GM12878 (cell line): ENCODE results near the gene CCDC110. TPM values are rescaled to one million over a fixed set of nuclear protein-coding genes. Genes with fewer than 3 reads are reported as not detected.

Source experiments
- ATAC-seq: fragments of 200-7000 bp; cut with Tn5 transposase; 3 replicates; pipeline ENCODE4 v1.9.1; 2020; ENCODE audit warnings: mild to moderate bottlenecking, moderate library complexity
- BruUV-seq: library from RNA; stranded (reverse); fragments of 400-500 nt; replicated peaks from 2 replicates; lab custom pipeline; 2021; lab: Mats Ljungman, UMichigan
- CTCF ChIA-PET: fragments of 300-600 bp; sonication (Branson Sonifier 250); formaldehyde crosslinking; extraction: SDS; loops from one replicate; lab custom pipeline; 2021; ENCODE audit warnings: inconsistent platforms; lab: Yijun Ruan, JAX
- POLR2A ChIA-PET: fragments of 350-600 bp; formaldehyde crosslinking; extraction: SDS; loops from one replicate; lab custom pipeline; 2021; ENCODE audit warnings: inconsistent platforms; lab: Charles Lee
- RAD21 ChIA-PET: fragments of 300-600 bp; sonication (Branson Sonifier 250); formaldehyde crosslinking; loops from one replicate; lab custom pipeline; 2023; ENCODE audit warnings: antibody characterized with exemption; ENCODE audit not compliant: unreplicated experiment; lab: Charles Lee
- SMC1A ChIA-PET: fragments of 300-600 bp; sonication (Branson Sonifier 250); formaldehyde crosslinking; loops from one replicate; lab custom pipeline; 2023; ENCODE audit not compliant: unreplicated experiment, uncharacterized antibody; lab: Charles Lee
- DNase-seq: peaks from one replicate; pipeline ENCODE4 v3.0.0-alpha.2; 2011; ENCODE audit warnings: low read depth, low spot score
- FAIRE-seq: peaks from 3 replicates; lab custom pipeline; 2011; peaks lifted over from hg19 to GRCh38; lab: Jason Lieb, UNC
- H2AFZ ChIP-seq: 2 replicates; pipeline ENCODE4 v1.6.0; 2011; ENCODE audit warnings: low read depth, low read length, control low read depth; ENCODE audit not compliant: control insufficient read depth
- H3K27ac ChIP-seq: 2 replicates; pipeline ENCODE4 v1.5.1; 2011; ENCODE audit warnings: control low read depth; ENCODE audit not compliant: control insufficient read depth, insufficient read depth
- H3K27me3 ChIP-seq, 2 experiments: replicated peaks in 1 of 2; 2 replicates each; pipeline versions ENCODE4 v1.6.0 to v1.6.1; 2011; ENCODE audit warnings: low read length in 1 of 2; ENCODE audit not compliant: control insufficient read depth in 2 of 2, insufficient read depth in 2 of 2
- H3K36me3 ChIP-seq, 2 experiments: 2 replicates each; pipeline ENCODE4 v1.5.1; 2011; ENCODE audit warnings: low read length in 1 of 2; ENCODE audit not compliant: control insufficient read depth in 2 of 2, insufficient read depth in 2 of 2
- H3K4me1 ChIP-seq: 2 replicates; pipeline ENCODE4 v1.6.1; 2011; ENCODE audit warnings: mild to moderate bottlenecking, low read length, moderate library complexity, mixed read lengths; ENCODE audit not compliant: control insufficient read depth, insufficient read depth
- H3K4me2 ChIP-seq: 2 replicates; pipeline ENCODE4 v1.6.0; 2011; ENCODE audit warnings: control low read depth; ENCODE audit not compliant: control insufficient read depth, insufficient read depth
- H3K4me3 ChIP-seq: fragments of 200-600 bp; sonication (generic); 2 replicates; pipeline ENCODE4 v1.5.1; 2016
- H3K79me2 ChIP-seq: 2 replicates; pipeline ENCODE4 v1.6.0; 2011; ENCODE audit warnings: low read length; ENCODE audit not compliant: control insufficient read depth, insufficient read depth
- H3K9ac ChIP-seq: 2 replicates; pipeline ENCODE4 v1.8.0; 2011; ENCODE audit warnings: low read length, control low read depth, mixed read lengths; ENCODE audit not compliant: control insufficient read depth, insufficient read depth
- H3K9me3 ChIP-seq: replicated peaks from 3 replicates; pipeline ENCODE4 v1.5.1; 2011; ENCODE audit warnings: mild to moderate bottlenecking, low read length; ENCODE audit not compliant: control insufficient read depth, insufficient read depth
- H4K20me1 ChIP-seq: 2 replicates; pipeline ENCODE4 v1.6.0; 2011; ENCODE audit not compliant: control insufficient read depth, insufficient read depth
- CBX3 ChIP-seq: fragments of 200-600 bp; sonication (generic); IDR thresholded peaks from 2 replicates; pipeline ENCODE4 v1.6.1; 2016; ENCODE audit warnings: low read depth, borderline replicate concordance
- EP300 ChIP-seq, 2 experiments: fragments of 150-350 bp in 1 of 2; IDR thresholded peaks; 2 replicates each; pipeline ENCODE4 v1.6.1; 2011 to 2012; ENCODE audit warnings: low read depth in 2 of 2, low read length in 2 of 2, borderline replicate concordance in 1 of 2, improper control_type of control experiment in 1 of 2, inconsistent platforms in 1 of 2; ENCODE audit not compliant: control insufficient read depth in 1 of 2
- GABPA ChIP-seq: IDR thresholded peaks from 2 replicates; pipeline ENCODE4 v1.6.1; 2014; ENCODE audit warnings: antibody characterized with exemption, low read depth, mild to moderate bottlenecking, inconsistent platforms
- RELA ChIP-seq: fragments of 450-650 bp; IDR thresholded peaks from 2 replicates; pipeline ENCODE4 v1.8.0; 2014; ENCODE audit warnings: borderline replicate concordance; ENCODE audit not compliant: partially characterized antibody
- SREBF2 ChIP-seq: IDR thresholded peaks from 2 replicates; pipeline ENCODE4 v1.6.1; 2012; ENCODE audit warnings: mild to moderate bottlenecking, low read length
- USF1 ChIP-seq: IDR thresholded peaks from 2 replicates; pipeline ENCODE4 v1.6.1; 2011; ENCODE audit warnings: borderline replicate concordance, low read depth, mild to moderate bottlenecking, moderate library complexity, mixed read lengths, low read length; ENCODE audit not compliant: insufficient read depth; ENCODE audit errors: extremely low read length
- YY1 ChIP-seq: IDR thresholded peaks from 2 replicates; pipeline ENCODE4 v1.6.1; 2011; ENCODE audit warnings: low read depth, mild to moderate bottlenecking, low read length
- WGBS: methylation state at CpG from one replicate; pipeline ENCODE4 v1.1.6; 2016; ENCODE audit warnings: low lambda C conversion rate; ENCODE audit not compliant: insufficient replicate concordance, insufficient coverage; ENCODE audit errors: missing lambda C conversion rate; 5-methylcytosine and 5-hydroxymethylcytosine counted together
- in situ Hi-C: fragments of 300-500 bp; cut with MboI; formaldehyde crosslinking; loops from 9 replicates; pipeline ENCODE4 v1.14.3; 2018; ENCODE audit warnings: mixed read lengths
- intact Hi-C: fragments of 100-400 bp; cut with micrococcal nuclease; formaldehyde crosslinking; loops from one replicate; pipeline ENCODE4 v1.14.2; 2022; ENCODE audit not compliant: unreplicated experiment
- polyA plus RNA-seq, 11 experiments: library from polyadenylated mRNA; depleted of rRNA in 4 of 11; unstranded in 6 of 11; stranded (reverse) in 5 of 11; fragments of >200 nt; fragmentation: Nextera tagmentation in 4 of 11; fragmentation: Illumina TruSeq in 1 of 11; extraction: Ambion mirVana in 4 of 11; extraction: Trizol in 1 of 11; gene quantifications; 1 replicate in 1 of 11; 2 replicates in 10 of 11; pipeline versions ENCODE4 v1.2.1 to v1.2.3, GENCODE V29; 2011 to 2016; ENCODE audit warnings: inconsistent platforms in 2 of 11, missing spikeins in 2 of 11, low read depth in 1 of 11
- total RNA-seq, 4 experiments: library from RNA; depleted of rRNA in 3 of 4; stranded (reverse); fragments of >200 nt in 3 of 4; fragmentation: Illumina TruSeq in 1 of 4; extraction: Trizol in 1 of 4; gene quantifications; 2 replicates each; pipeline versions ENCODE4 v1.2.1 to v1.2.3, GENCODE V29; 2013 to 2021

Gene CCDC110
- total and polyA plus RNA-seq, 10 of the 15 experiments (the other 5 are each of a cell fraction or from before 2014, with no cell fraction given) = 0.85 to 3.1 (median 2.1) TPM; not detected in 1

- no peak for TF ChIP-seq USF1
- no peak for TF ChIP-seq SREBF2
- TF ChIP-seq, all 136 proteins: peak for 0
Observed at GRCh38 chr4:185502386-185502785, 30.9 kb upstream of the CCDC110 start (continued).

GRCh38 chr4:185500576-185500975 lies 29.0 kb upstream of the CCDC110 start:
- no peak overlapping the region for H3K27ac ChIP-seq
- WGBS = 0% methylated on average over 1 of the region's 1 CpG
- BruUV-seq = no TSS peak

GRCh38 chr4:185500035-185500434 lies 28.5 kb upstream of the CCDC110 start:
- in situ Hi-C loops = no loop called here
- WGBS = 80% methylated on average over 9 of the region's 9 CpGs
- CTCF ChIA-PET = no interaction called here

More at GRCh38 chr4:185500576-185500975, 29.0 kb upstream of the CCDC110 start:
- H3K27me3 ChIP-seq = no peaks in the 10 kb centered on the region
- H3K4me1 ChIP-seq = no peaks in the 10 kb centered on the region
- no peak for DNase-seq
- no peak for FAIRE-seq
- no peak overlapping the region for H2AFZ ChIP-seq
- no peaks in the 10 kb centered on the region for H3K36me3 ChIP-seq
- no peak for ATAC-seq
- no peaks in the 10 kb centered on the region; the same call in 2 of the 3 replicates for H3K9me3 ChIP-seq
- no peaks in the 10 kb centered on the region for H4K20me1 ChIP-seq
- no peaks in the 10 kb centered on the region for H3K79me2 ChIP-seq
- ChIA-PET CTCF (interaction anchor here (0.6 kb wide), 1 partner anchor 29 kb away, joined by 3 read pairs; no protein-coding TSS in a partner anchor), SMC1A (no interaction called here), POLR2A (no interaction called here), RAD21 (no interaction called here)
- no peak overlapping the region for H3K9ac ChIP-seq
- in situ Hi-C loops (no loop called here), intact Hi-C loops (no loop called here)
- TF ChIP-seq GABPA (no peak), YY1 (no peak), CBX3 (no peak), EP300 (IDR thresholded peaks at IDR 0.05; ENCODE audit: borderline replicate concordance in 1 of 2, control insufficient read depth in 1 of 2, low read depth in 2 of 2, low read length in 2 of 2) (no peak)
- no peak overlapping the region for H3K4me3 ChIP-seq
- no peak overlapping the region for H3K4me2 ChIP-seq

More at GRCh38 chr4:185500035-185500434, 28.5 kb upstream of the CCDC110 start:
- Histone ChIP-seq H3K4me3 (no peak overlapping the region), H3K9me3 (no peaks in the 10 kb centered on the region; the same call in 2 of the 3 replicates), H3K27me3 (no peaks in the 10 kb centered on the region), H4K20me1 (no peaks in the 10 kb centered on the region), H3K79me2 (no peaks in the 10 kb centered on the region), H2AFZ (no peak overlapping the region), H3K36me3 (no peaks in the 10 kb centered on the region), H3K4me2 (no peak overlapping the region), H3K4me1 (no peaks in the 10 kb centered on the region), H3K9ac (no peak overlapping the region), H3K27ac (no peak overlapping the region)
- ChIA-PET SMC1A (no interaction called here), POLR2A (no interaction called here), RAD21 (no interaction called here)
- BruUV-seq = no TSS peak
- no peak for FAIRE-seq
- DNase-seq = no peak
- intact Hi-C loops = no loop called here
- ATAC-seq = no peak
- TF ChIP-seq RELA = no peak
- TF ChIP-seq, all 136 proteins: peak for 0
